Tibial nerve (tissue), 4 donors: ENCODE measurements around the gene TSNAXIP1. TPM values are rescaled to one million over a fixed set of nuclear protein-coding genes. Genes with fewer than 3 reads are reported as not detected.

Experiments used
- DNase-seq, 2 donors: peaks; one replicate each; pipeline ENCODE4 v3.0.0-alpha.2; 2019; ENCODE audit warnings: low spot score in 2 of 2
- H3K27ac ChIP-seq, 4 donors: fragments of 200-600 bp; sonication (generic) in 3 of 4; one replicate each; pipeline ENCODE4 v1.5.1; 2017 to 2019; ENCODE audit warnings: mild to moderate bottlenecking in 1 of 4
- H3K27me3 ChIP-seq, 2 donors: fragments of 200-600 bp; sonication (generic) in 1 of 2; one replicate each; pipeline versions ENCODE4 v1.5.1 to v1.6.0; 2017 to 2019
- H3K36me3 ChIP-seq, 3 donors: fragments of 200-600 bp; sonication (generic); one replicate each; pipeline ENCODE4 v1.5.1; 2018 to 2019
- H3K4me1 ChIP-seq, 4 donors: fragments of 200-600 bp; sonication (generic) in 3 of 4; one replicate each; pipeline ENCODE4 v1.5.1; 2017 to 2019
- H3K4me3 ChIP-seq, 4 donors: fragments of 200-600 bp; sonication (generic) in 3 of 4; one replicate each; pipeline ENCODE4 v1.5.1; 2017 to 2019; ENCODE audit warnings: mild to moderate bottlenecking in 1 of 4, moderate library complexity in 1 of 4
- H3K9me3 ChIP-seq, 4 donors: fragments of 200-600 bp; sonication (generic) in 3 of 4; one replicate each; pipeline ENCODE4 v1.5.1; 2017 to 2019
- CTCF ChIP-seq, 5 experiments: fragments of 200-600 bp in 3 of 5; fragments of 450-650 bp in 2 of 5; sonication (generic) in 3 of 5; IDR thresholded peaks; one replicate each; pipeline ENCODE4 v1.5.1; 2016 to 2019; ENCODE audit warnings: antibody characterized with exemption in 5 of 5, mild to moderate bottlenecking in 3 of 5, moderate library complexity in 2 of 5
- EP300 ChIP-seq, 2 donors: sonication (generic); formaldehyde crosslinking; IDR thresholded peaks; one replicate each; pipeline ENCODE4 v1.6.1; 2017; ENCODE audit warnings: antibody characterized with exemption in 2 of 2, mild to moderate bottlenecking in 1 of 2
- POLR2A ChIP-seq, 2 donors: fragments of 450-650 bp; IDR thresholded peaks; one replicate each; pipeline ENCODE4 v1.6.1; 2017; ENCODE audit warnings: antibody characterized with exemption in 2 of 2, mild to moderate bottlenecking in 2 of 2, moderate library complexity in 2 of 2
- WGBS, 2 donors: methylation state at CpG; one replicate each; pipeline ENCODE4 v1.1.5; 2018; 5-methylcytosine and 5-hydroxymethylcytosine counted together
- total RNA-seq, 4 donors: library from RNA; depleted of rRNA; stranded (reverse); fragments of >200 nt; gene quantifications; one replicate each; pipeline ENCODE4 v1.1.0, GENCODE V29; 2016

Gene TSNAXIP1
- total RNA-seq, 4 donors from 2014 or later: 2.8 to 8.4 (median 4.0) TPM

GRCh38 chr16:67767953-67768352, 38.7 kb upstream of the TSNAXIP1 start:
- Histone ChIP-seq H3K27me3 (no peaks in the 10 kb centered on the region), H3K4me3 (no peak overlapping the region), H3K27ac (no peak overlapping the region), H3K36me3 (peaks cover 0 to 43% (median 0%) of the 10 kb centered on the region in 3 donors), H3K9me3 (no peaks in the 10 kb centered on the region), H3K4me1 (peaks cover 0 to 4% (median 0%) of the 10 kb centered on the region in 4 donors)
- WGBS, 2 donors: 70 to 84% methylated on average over 7 of the region's 7 CpGs
- TF ChIP-seq EP300 (IDR thresholded peaks at IDR 0.05) (no peak), CTCF (IDR thresholded peaks at IDR 0.05) (no peak), POLR2A (IDR thresholded peaks at IDR 0.05) (no peak)
- no peak for DNase-seq

- Histone ChIP-seq H3K27ac (no peak overlapping the region), H3K36me3 (peaks cover 0 to 33% (median 0%) of the 10 kb centered on the region in 3 donors), H3K27me3 (no peaks in the 10 kb centered on the region), H3K4me3 (no peak overlapping the region), H3K9me3 (no peaks in the 10 kb centered on the region), H3K4me1 (peaks cover 0 to 22% (median 10%) of the 10 kb centered on the region in 4 donors)
- TF ChIP-seq EP300 (IDR thresholded peaks at IDR 0.05): no peak
- no peak for TF ChIP-seq POLR2A (IDR thresholded peaks at IDR 0.05)
- TF ChIP-seq CTCF (IDR thresholded peaks at IDR 0.05): no peak
- DNase-seq: no peak
- WGBS, 2 donors: 89 to 90% methylated on average over 6 of the region's 6 CpGs
These were observed 36.2 kb upstream of the TSNAXIP1 start for GRCh38 chr16:67770346-67770991.

- H3K4me3 ChIP-seq: no peak overlapping the region
- H3K4me1 ChIP-seq: peaks cover 0 to 22% (median 10%) of the 10 kb centered on the region in 4 donors
- H3K36me3 ChIP-seq: peaks cover 0 to 21% (median 0%) of the 10 kb centered on the region in 3 donors
- TF ChIP-seq EP300 (IDR thresholded peaks at IDR 0.05) (no peak), CTCF (IDR thresholded peaks at IDR 0.05) (no peak), POLR2A (IDR thresholded peaks at IDR 0.05) (no peak)
- H3K27ac ChIP-seq: peak overlapping the region in 1 of 4 donors; percentile 52
- peak in 1 of 2 donors; percentile 45 for DNase-seq
- WGBS, 2 donors: 33 to 38% methylated on average over 4 of the region's 4 CpGs
- H3K9me3 ChIP-seq: no peaks in the 10 kb centered on the region
- no peaks in the 10 kb centered on the region for H3K27me3 ChIP-seq
These were observed 33.6 kb upstream of the TSNAXIP1 start for GRCh38 chr16:67773099-67773498.

- no peaks in the 10 kb centered on the region for H3K27me3 ChIP-seq
- no peak for DNase-seq
- no peaks in the 10 kb centered on the region for H3K9me3 ChIP-seq
- H3K4me1 ChIP-seq: peaks cover 0 to 22% (median 10%) of the 10 kb centered on the region in 4 donors
- H3K36me3 ChIP-seq: peaks cover 0 to 21% (median 0%) of the 10 kb centered on the region in 3 donors
- TF ChIP-seq POLR2A (IDR thresholded peaks at IDR 0.05) (no peak), EP300 (IDR thresholded peaks at IDR 0.05) (peak in 1 of 2 donors; percentile 18)
- H3K4me3 ChIP-seq: no peak overlapping the region
- H3K27ac ChIP-seq: peak overlapping the region in 1 of 4 donors; percentile 52
- 49 to 55% methylated on average over 6 of the region's 6 CpGs for WGBS, 2 donors
These were observed 32.9 kb upstream of the TSNAXIP1 start for GRCh38 chr16:67773569-67774456.

GRCh38 chr16:67774457-67774853, 32.2 kb upstream of the TSNAXIP1 start:
- Histone ChIP-seq H3K9me3 (no peaks in the 10 kb centered on the region), H3K4me3 (no peak overlapping the region), H3K27me3 (no peaks in the 10 kb centered on the region), H3K27ac (peak overlapping the region in 1 of 4 donors; percentile 52), H3K36me3 (peaks cover 0 to 21% (median 0%) of the 10 kb centered on the region in 3 donors), H3K4me1 (peaks cover 0 to 22% (median 10%) of the 10 kb centered on the region in 4 donors)
- TF ChIP-seq EP300 (IDR thresholded peaks at IDR 0.05) (no peak), POLR2A (IDR thresholded peaks at IDR 0.05) (no peak), CTCF (IDR thresholded peaks at IDR 0.05) (no peak)
- no peak for DNase-seq
- 73 to 80% methylated on average over 3 of the region's 3 CpGs for WGBS, 2 donors
